Measurements from ENCODE around the gene TTLL4.

TTLL4 gene

DNA sequence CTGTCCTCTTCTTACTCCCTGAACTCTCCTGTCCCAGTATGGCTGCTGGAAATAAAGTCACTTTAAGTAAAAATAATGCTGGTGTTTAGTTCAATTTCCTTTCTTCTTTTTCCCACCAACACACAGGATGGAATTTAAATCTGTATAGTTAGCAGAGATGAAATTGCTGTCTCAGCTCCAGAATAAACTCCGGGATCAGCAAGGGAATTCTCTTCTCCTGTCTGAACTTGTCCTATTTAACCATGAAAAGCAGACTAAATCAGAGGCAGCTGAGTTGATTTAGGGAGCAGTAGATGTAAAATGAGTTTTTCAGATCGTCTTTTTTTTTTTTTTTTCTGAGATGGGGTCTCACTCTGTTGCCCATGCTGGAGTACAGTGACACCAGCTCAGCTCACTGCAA lies 25.9 kb downstream of the TTLL4 start:
- Histone ChIP-seq H3K36me3 (ENCODE audit: insufficient read depth, low read length) (peaks cover 51% of the 10 kb centered on the region), H3K9ac (ENCODE audit: low read depth, low read length, poor library complexity, severe bottlenecking) (no peak overlapping the region)

DNA sequence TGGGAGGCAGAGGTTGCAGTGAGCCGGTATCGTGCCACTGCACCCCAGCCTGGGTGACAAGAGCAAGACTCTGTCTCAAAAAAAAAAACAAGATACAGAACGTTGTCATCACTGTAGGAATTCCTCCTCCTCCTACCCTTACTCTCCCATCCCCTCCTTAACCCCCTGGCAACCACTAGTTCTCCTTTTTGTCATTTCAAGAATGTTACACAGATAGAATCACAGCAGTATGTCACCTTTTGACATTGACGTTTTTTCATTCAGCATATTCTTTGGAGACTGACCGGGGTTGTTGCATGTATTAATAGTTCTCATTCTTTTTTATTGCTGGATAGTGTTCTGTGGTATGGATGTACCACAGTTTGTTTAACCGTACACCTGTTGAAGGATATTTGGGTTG lies 32.4 kb downstream of the TTLL4 start:
- H3K9me3 ChIP-seq (ENCODE audit: insufficient read depth, low read depth, low read length), result no peaks in the 10 kb centered on the region
- no peak overlapping the region for H2AFZ ChIP-seq (ENCODE audit: low read length)
- no peaks in the 10 kb centered on the region for H3K4me1 ChIP-seq (ENCODE audit: insufficient read depth, low read length, poor library complexity, severe bottlenecking)
- no peaks in the 10 kb centered on the region for H3K9me2 ChIP-seq (replicated peaks; ENCODE audit: low read depth, low read length)
- TF ChIP-seq EZH2phosphoT487 (IDR thresholded peaks at IDR 0.05; ENCODE audit: borderline replicate concordance), result no peak
- TF ChIP-seq, protein P1, sequence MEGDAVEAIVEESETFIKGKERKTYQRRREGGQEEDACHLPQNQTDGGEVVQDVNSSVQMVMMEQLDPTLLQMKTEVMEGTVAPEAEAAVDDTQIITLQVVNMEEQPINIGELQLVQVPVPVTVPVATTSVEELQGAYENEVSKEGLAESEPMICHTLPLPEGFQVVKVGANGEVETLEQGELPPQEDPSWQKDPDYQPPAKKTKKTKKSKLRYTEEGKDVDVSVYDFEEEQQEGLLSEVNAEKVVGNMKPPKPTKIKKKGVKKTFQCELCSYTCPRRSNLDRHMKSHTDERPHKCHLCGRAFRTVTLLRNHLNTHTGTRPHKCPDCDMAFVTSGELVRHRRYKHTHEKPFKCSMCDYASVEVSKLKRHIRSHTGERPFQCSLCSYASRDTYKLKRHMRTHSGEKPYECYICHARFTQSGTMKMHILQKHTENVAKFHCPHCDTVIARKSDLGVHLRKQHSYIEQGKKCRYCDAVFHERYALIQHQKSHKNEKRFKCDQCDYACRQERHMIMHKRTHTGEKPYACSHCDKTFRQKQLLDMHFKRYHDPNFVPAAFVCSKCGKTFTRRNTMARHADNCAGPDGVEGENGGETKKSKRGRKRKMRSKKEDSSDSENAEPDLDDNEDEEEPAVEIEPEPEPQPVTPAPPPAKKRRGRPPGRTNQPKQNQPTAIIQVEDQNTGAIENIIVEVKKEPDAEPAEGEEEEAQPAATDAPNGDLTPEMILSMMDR (conservative IDR thresholded peaks at IDR 0.05; ENCODE audit: low read length), result no peak
- H3K27me3 ChIP-seq (ENCODE audit: insufficient read depth, low read length, poor library complexity, severe bottlenecking), result no peaks in the 10 kb centered on the region
- no peak overlapping the region for H3K4me2 ChIP-seq (ENCODE audit: low read depth, low read length, poor library complexity, severe bottlenecking)
- no peaks in the 10 kb centered on the region for H3K79me2 ChIP-seq (ENCODE audit: insufficient read depth, low read length)
- no peak overlapping the region for H3K4me3 ChIP-seq (ENCODE audit: low read length, poor library complexity, severe bottlenecking)
- H3F3A ChIP-seq (ENCODE audit: low read depth), result no peaks in the 10 kb centered on the region
- peaks cover 83% of the 10 kb centered on the region for H3K36me3 ChIP-seq (ENCODE audit: insufficient read depth, low read length)
- no peaks in the 10 kb centered on the region for H4K20me1 ChIP-seq (ENCODE audit: insufficient read depth, low read length, poor library complexity, severe bottlenecking)
- H3K9ac ChIP-seq (ENCODE audit: low read depth, low read length, poor library complexity, severe bottlenecking), result no peak overlapping the region

More for the DNA sequence above, 25.9 kb downstream of the TTLL4 start:
- H3K79me2 ChIP-seq (ENCODE audit: insufficient read depth, low read length), result peaks cover 2% of the 10 kb centered on the region; the same call in 1 of the 2 replicates
- H3F3A ChIP-seq (ENCODE audit: low read depth), result no peaks in the 10 kb centered on the region
- H3K4me1 ChIP-seq (ENCODE audit: insufficient read depth, low read length, poor library complexity, severe bottlenecking), result no peaks in the 10 kb centered on the region
- H3K4me3 ChIP-seq (ENCODE audit: low read length, poor library complexity, severe bottlenecking), result no peak overlapping the region
- H3K4me2 ChIP-seq (ENCODE audit: low read depth, low read length, poor library complexity, severe bottlenecking), result no peak overlapping the region
- no peaks in the 10 kb centered on the region for H3K9me2 ChIP-seq (replicated peaks; ENCODE audit: low read depth, low read length)
- no peaks in the 10 kb centered on the region for H3K9me3 ChIP-seq (ENCODE audit: insufficient read depth, low read depth, low read length)
- H4K20me1 ChIP-seq (ENCODE audit: insufficient read depth, low read length, poor library complexity, severe bottlenecking), result no peaks in the 10 kb centered on the region
- H2AFZ ChIP-seq (ENCODE audit: low read length), result no peak overlapping the region
- TF ChIP-seq, protein P1 (conservative IDR thresholded peaks at IDR 0.05; ENCODE audit: low read length), result no peak
- no peak for TF ChIP-seq EZH2phosphoT487 (IDR thresholded peaks at IDR 0.05; ENCODE audit: borderline replicate concordance)
- no peaks in the 10 kb centered on the region for H3K27me3 ChIP-seq (ENCODE audit: insufficient read depth, low read length, poor library complexity, severe bottlenecking)

DNA sequence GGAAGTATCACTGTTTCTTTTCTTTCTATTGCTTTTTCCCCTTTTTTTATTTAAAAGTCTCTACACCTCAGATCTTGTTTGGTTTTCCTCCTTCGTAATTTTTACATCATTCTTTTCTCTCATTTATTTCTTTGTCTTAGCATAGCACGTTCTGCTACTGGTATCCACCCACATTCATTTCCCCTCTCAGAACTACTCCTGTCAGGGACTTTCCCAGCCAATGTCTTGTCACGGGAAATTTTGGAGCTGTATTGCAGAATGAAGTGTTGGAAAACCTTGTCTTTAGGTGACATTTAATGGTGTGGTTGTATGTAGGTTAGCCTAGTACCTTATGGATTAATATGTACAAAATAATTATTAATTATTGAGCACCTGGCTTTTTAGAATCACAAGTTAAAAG lies 34.0 kb downstream of the TTLL4 start:
- TF ChIP-seq, protein P1 (conservative IDR thresholded peaks at IDR 0.05; ENCODE audit: low read length), result no peak
- no peak for TF ChIP-seq EZH2phosphoT487 (IDR thresholded peaks at IDR 0.05; ENCODE audit: borderline replicate concordance)
- no peaks in the 10 kb centered on the region for H3K79me2 ChIP-seq (ENCODE audit: insufficient read depth, low read length)
- no peaks in the 10 kb centered on the region for H3K9me2 ChIP-seq (replicated peaks; ENCODE audit: low read depth, low read length)
- H3K4me2 ChIP-seq (ENCODE audit: low read depth, low read length, poor library complexity, severe bottlenecking), result no peak overlapping the region
- no peaks in the 10 kb centered on the region for H4K20me1 ChIP-seq (ENCODE audit: insufficient read depth, low read length, poor library complexity, severe bottlenecking)
- H3K9ac ChIP-seq (ENCODE audit: low read depth, low read length, poor library complexity, severe bottlenecking), result no peak overlapping the region
- H3K4me3 ChIP-seq (ENCODE audit: low read length, poor library complexity, severe bottlenecking), result no peak overlapping the region
- no peaks in the 10 kb centered on the region for H3F3A ChIP-seq (ENCODE audit: low read depth)
- H3K4me1 ChIP-seq (ENCODE audit: insufficient read depth, low read length, poor library complexity, severe bottlenecking), result no peaks in the 10 kb centered on the region
- H3K27me3 ChIP-seq (ENCODE audit: insufficient read depth, low read length, poor library complexity, severe bottlenecking), result no peaks in the 10 kb centered on the region
- no peaks in the 10 kb centered on the region for H3K9me3 ChIP-seq (ENCODE audit: insufficient read depth, low read depth, low read length)
- H3K36me3 ChIP-seq (ENCODE audit: insufficient read depth, low read length), result peaks cover 81% of the 10 kb centered on the region
- H2AFZ ChIP-seq (ENCODE audit: low read length), result no peak overlapping the region

Measured in Loucy (cell line).